H1 (cell line): ENCODE measurements around the gene FBXL17. TPM values are rescaled to one million over a fixed set of nuclear protein-coding genes. Genes with fewer than 3 reads are reported as not detected.

Source experiments
- BACH1 ChIP-seq: IDR thresholded peaks from 2 replicates; pipeline ENCODE4 v1.6.1; 2012; ENCODE audit warnings: low read length, improper control_type of control experiment
- CTCF ChIP-seq, 3 experiments: IDR thresholded peaks; 1 replicate in 2 of 3; 2 replicates in 1 of 3; pipeline versions ENCODE4 v1.5.1 to v1.6.1; 2011; ENCODE audit warnings: low read length in 3 of 3, mild to moderate bottlenecking in 3 of 3, inconsistent platforms in 2 of 3, low read depth in 1 of 3, moderate library complexity in 1 of 3; ENCODE audit not compliant: insufficient read depth in 1 of 3; ENCODE audit errors: control extremely low read depth in 1 of 3
- SIN3A ChIP-seq, 2 experiments: IDR thresholded peaks in 1 of 2; conservative IDR thresholded peaks in 1 of 2; 2 replicates each; pipeline ENCODE4 v1.6.1; 2011 to 2012; ENCODE audit warnings: low read length in 2 of 2, improper control_type of control experiment in 1 of 2, low read depth in 1 of 2, mild to moderate bottlenecking in 1 of 2
- TAF1 ChIP-seq: IDR thresholded peaks from 2 replicates; pipeline ENCODE4 v1.6.1; 2011; ENCODE audit warnings: mild to moderate bottlenecking, low read depth, low read length
- TBP ChIP-seq: IDR thresholded peaks from 2 replicates; pipeline ENCODE4 v1.6.1; 2011; ENCODE audit warnings: low read depth, low read length, improper control_type of control experiment
- polyA plus RNA-seq, 7 experiments: library from polyadenylated mRNA; depleted of rRNA in 3 of 7; stranded (reverse) in 5 of 7; unstranded in 2 of 7; fragments of >200 nt in 5 of 7; fragments of 200-250 nt in 2 of 7; gene quantifications; 1 replicate in 5 of 7; 2 replicates in 1 of 7; 4 replicates in 1 of 7; pipeline versions ENCODE4 v1.2.1 to v1.2.3, GENCODE V29; 2011 to 2013; ENCODE audit warnings: missing spikeins in 2 of 7, mixed read lengths in 2 of 7
- total RNA-seq: library from RNA; stranded (reverse); fragmentation: NEBNext Ultra II Directional; extraction: Animal tissue kit (Norgen Biotek cat#: 25700); gene quantifications from 2 replicates; pipeline ENCODE4 v1.2.1, GENCODE V29; 2021

The FBXL17 gene
- total and polyA plus RNA-seq, 2 of the 8 experiments (the other 6 are each of a cell fraction or from before 2014, with no cell fraction given), result 0.35 to 4.3 TPM

GRCh38 chr5:107820429-107820828, 561.5 kb downstream of the FBXL17 start (continued):
- TF ChIP-seq CTCF (IDR thresholded peaks at IDR 0.05; ENCODE audit: control extremely low read depth in 1 of 3, insufficient read depth in 1 of 3, low read depth in 1 of 3, low read length in 3 of 3) (peak in 1 of 3 experiments; percentile 22; a peak in 1 of 4 replicates), TBP (no peak), SIN3A (conservative IDR thresholded peaks at IDR 0.05 in 1 of 2, IDR thresholded peaks at IDR 0.05 in 1 of 2; ENCODE audit: low read depth in 1 of 2, low read length in 2 of 2) (no peak), TAF1 (no peak), BACH1 (peak; percentile 59; the same call in 1 of the 2 replicates)
